ENCODE results near the gene LPAR1. TPM values are rescaled to one million over a fixed set of nuclear protein-coding genes. Genes with fewer than 3 reads are reported as not detected.

The LPAR1 gene
- total RNA-seq, 1 experiment from 2014 or later, result 4.9 TPM

DNA sequence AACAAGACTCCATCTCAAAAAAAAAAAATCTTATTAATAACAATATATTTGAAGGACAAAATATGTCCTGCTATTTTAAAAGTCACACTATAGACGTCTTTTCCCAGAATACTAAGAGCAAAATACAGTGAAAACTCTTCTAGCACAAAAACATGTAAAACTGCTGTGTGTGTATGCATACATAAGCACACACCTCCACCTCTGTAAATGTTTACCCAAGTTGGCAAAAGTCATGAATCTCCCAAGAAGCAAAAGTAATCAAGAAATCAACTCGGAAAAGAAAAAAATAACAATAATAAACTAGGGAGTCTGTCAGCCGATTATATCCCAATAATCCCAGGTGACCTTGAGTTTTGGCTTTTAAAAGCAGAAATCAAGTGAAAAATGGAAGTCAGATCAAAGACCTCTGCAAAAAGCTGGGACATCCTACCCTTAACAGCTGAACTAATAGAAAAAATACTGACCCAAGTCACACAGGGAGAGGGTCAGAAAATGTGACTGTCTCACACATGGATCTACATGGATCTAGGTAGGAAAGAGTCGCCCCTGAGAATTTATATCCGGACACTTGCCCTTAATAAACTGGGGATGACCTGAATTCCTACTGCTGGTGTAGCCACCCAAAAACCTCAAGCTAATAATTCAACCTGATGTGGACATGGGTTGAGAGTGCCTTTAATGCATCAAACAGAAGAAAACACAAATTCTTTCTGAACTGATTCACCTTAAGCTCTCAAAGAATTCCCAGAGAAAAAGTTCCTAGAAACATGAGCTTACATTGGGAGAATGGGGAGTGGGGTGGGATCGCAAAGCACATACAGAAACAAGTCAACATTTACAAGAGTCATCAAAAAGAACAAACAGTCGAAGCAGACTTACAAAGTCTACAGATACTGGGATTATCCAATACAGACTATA, 29.9 kb downstream of the LPAR1 start:
- ChIA-PET POLR2A (no interaction called here), CTCF (no interaction called here)
- H3K9me3 Mint-ChIP-seq, result peaks cover 3% of the 10 kb centered on the region
- DNase-seq (ENCODE audit: low spot score) (no peak), ATAC-seq (no peak)
- H3K27ac Mint-ChIP-seq, result no peak overlapping the region
- peaks cover 3% of the 10 kb centered on the region for H3K36me3 Mint-ChIP-seq
- no peak overlapping the region for H3K4me3 Mint-ChIP-seq
- TF ChIP-seq, protein P1, sequence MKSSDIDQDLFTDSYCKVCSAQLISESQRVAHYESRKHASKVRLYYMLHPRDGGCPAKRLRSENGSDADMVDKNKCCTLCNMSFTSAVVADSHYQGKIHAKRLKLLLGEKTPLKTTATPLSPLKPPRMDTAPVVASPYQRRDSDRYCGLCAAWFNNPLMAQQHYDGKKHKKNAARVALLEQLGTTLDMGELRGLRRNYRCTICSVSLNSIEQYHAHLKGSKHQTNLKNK (CRISPR knock-in tag; IDR thresholded peaks at IDR 0.05), result no peak
- TF ChIP-seq, protein P2, sequence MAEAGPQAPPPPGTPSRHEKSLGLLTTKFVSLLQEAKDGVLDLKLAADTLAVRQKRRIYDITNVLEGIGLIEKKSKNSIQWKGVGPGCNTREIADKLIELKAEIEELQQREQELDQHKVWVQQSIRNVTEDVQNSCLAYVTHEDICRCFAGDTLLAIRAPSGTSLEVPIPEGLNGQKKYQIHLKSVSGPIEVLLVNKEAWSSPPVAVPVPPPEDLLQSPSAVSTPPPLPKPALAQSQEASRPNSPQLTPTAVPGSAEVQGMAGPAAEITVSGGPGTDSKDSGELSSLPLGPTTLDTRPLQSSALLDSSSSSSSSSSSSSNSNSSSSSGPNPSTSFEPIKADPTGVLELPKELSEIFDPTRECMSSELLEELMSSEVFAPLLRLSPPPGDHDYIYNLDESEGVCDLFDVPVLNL (CRISPR knock-in tag; IDR thresholded peaks at IDR 0.05; ENCODE audit: borderline replicate concordance, low read depth), result no peak
- TF ChIP-seq TEAD1 (CRISPR knock-in tag; IDR thresholded peaks at IDR 0.05) (no peak), RELA (CRISPR knock-in tag; IDR thresholded peaks at IDR 0.05; ENCODE audit: borderline replicate concordance) (no peak), ZNF423 (CRISPR knock-in tag; IDR thresholded peaks at IDR 0.05) (no peak)
- TF ChIP-seq, protein P3, sequence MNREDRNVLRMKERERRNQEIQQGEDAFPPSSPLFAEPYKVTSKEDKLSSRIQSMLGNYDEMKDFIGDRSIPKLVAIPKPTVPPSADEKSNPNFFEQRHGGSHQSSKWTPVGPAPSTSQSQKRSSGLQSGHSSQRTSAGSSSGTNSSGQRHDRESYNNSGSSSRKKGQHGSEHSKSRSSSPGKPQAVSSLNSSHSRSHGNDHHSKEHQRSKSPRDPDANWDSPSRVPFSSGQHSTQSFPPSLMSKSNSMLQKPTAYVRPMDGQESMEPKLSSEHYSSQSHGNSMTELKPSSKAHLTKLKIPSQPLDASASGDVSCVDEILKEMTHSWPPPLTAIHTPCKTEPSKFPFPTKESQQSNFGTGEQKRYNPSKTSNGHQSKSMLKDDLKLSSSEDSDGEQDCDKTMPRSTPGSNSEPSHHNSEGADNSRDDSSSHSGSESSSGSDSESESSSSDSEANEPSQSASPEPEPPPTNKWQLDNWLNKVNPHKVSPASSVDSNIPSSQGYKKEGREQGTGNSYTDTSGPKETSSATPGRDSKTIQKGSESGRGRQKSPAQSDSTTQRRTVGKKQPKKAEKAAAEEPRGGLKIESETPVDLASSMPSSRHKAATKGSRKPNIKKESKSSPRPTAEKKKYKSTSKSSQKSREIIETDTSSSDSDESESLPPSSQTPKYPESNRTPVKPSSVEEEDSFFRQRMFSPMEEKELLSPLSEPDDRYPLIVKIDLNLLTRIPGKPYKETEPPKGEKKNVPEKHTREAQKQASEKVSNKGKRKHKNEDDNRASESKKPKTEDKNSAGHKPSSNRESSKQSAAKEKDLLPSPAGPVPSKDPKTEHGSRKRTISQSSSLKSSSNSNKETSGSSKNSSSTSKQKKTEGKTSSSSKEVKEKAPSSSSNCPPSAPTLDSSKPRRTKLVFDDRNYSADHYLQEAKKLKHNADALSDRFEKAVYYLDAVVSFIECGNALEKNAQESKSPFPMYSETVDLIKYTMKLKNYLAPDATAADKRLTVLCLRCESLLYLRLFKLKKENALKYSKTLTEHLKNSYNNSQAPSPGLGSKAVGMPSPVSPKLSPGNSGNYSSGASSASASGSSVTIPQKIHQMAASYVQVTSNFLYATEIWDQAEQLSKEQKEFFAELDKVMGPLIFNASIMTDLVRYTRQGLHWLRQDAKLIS (CRISPR knock-in tag; IDR thresholded peaks at IDR 0.05; ENCODE audit: borderline replicate concordance), result no peak
- H3K4me1 Mint-ChIP-seq, result peaks cover 11% of the 10 kb centered on the region
- H3K27me3 Mint-ChIP-seq (ENCODE audit: low read depth), result no peaks in the 10 kb centered on the region

DNA sequence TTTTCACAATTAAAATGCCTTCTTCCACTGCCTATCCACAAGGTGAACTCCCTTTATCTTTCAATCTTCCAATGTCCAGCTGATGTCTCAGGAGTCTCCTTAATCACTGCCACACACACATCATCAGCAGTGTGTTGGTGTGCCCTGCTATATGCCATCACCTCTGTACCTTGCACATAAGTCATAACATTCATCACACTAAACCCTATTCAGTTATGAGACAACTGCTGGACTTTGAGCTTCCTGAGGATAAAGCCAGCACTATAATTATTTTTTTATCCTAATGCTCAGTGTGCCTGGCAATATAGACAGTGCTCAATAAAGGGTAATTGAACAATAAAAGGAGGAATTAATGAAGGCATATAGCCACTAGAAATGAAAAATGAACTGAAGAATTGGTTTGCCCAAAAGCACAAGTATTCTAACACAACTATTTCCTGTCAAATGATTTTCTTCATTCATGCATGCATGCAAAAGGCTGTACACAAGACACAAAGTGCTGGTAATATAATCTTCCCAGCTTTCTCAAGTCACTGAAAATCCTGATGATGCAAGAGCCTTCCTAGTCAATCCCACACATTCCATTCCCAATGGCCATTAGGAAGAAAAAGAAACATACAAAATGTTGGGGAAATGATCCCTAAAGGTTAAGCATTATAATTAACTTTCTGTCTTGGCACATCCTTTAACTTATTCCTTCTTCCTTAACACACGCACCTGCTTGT, 32.4 kb downstream of the LPAR1 start:
- no peaks in the 10 kb centered on the region for H3K27me3 Mint-ChIP-seq (ENCODE audit: low read depth)
- ATAC-seq (no peak), DNase-seq (ENCODE audit: low spot score) (no peak)
- H3K4me1 Mint-ChIP-seq, result peaks cover 13% of the 10 kb centered on the region
- H3K4me3 Mint-ChIP-seq, result no peak overlapping the region
- H3K27ac Mint-ChIP-seq, result no peak overlapping the region; the same call in 1 of the 2 replicates
- peaks cover 3% of the 10 kb centered on the region for H3K36me3 Mint-ChIP-seq
- peaks cover 3% of the 10 kb centered on the region for H3K9me3 Mint-ChIP-seq
- CTCF ChIA-PET, result no interaction called here
- POLR2A ChIA-PET, result no interaction called here
- TF ChIP-seq, protein P4, sequence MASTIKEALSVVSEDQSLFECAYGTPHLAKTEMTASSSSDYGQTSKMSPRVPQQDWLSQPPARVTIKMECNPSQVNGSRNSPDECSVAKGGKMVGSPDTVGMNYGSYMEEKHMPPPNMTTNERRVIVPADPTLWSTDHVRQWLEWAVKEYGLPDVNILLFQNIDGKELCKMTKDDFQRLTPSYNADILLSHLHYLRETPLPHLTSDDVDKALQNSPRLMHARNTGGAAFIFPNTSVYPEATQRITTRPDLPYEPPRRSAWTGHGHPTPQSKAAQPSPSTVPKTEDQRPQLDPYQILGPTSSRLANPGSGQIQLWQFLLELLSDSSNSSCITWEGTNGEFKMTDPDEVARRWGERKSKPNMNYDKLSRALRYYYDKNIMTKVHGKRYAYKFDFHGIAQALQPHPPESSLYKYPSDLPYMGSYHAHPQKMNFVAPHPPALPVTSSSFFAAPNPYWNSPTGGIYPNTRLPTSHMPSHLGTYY (CRISPR knock-in tag; IDR thresholded peaks at IDR 0.05), result no peak
- no peak for TF ChIP-seq FOXP1 (CRISPR knock-in tag; IDR thresholded peaks at IDR 0.05; ENCODE audit: borderline replicate concordance)
- no peak for TF ChIP-seq NR1H2 (CRISPR knock-in tag; IDR thresholded peaks at IDR 0.05)
- no peak for TF ChIP-seq TEAD1 (CRISPR knock-in tag; IDR thresholded peaks at IDR 0.05)
- TF ChIP-seq GRHL2 (CRISPR knock-in tag; IDR thresholded peaks at IDR 0.05; ENCODE audit: insufficient replicate concordance, severe bottlenecking), result no peak
- TF ChIP-seq ZNF121 (CRISPR knock-in tag; IDR thresholded peaks at IDR 0.05), result no peak
- TF ChIP-seq, protein P5, sequence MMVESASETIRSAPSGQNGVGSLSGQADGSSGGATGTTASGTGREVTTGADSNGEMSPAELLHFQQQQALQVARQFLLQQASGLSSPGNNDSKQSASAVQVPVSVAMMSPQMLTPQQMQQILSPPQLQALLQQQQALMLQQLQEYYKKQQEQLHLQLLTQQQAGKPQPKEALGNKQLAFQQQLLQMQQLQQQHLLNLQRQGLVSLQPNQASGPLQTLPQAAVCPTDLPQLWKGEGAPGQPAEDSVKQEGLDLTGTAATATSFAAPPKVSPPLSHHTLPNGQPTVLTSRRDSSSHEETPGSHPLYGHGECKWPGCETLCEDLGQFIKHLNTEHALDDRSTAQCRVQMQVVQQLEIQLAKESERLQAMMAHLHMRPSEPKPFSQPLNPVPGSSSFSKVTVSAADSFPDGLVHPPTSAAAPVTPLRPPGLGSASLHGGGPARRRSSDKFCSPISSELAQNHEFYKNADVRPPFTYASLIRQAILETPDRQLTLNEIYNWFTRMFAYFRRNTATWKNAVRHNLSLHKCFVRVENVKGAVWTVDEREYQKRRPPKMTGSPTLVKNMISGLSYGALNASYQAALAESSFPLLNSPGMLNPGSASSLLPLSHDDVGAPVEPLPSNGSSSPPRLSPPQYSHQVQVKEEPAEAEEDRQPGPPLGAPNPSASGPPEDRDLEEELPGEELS (CRISPR knock-in tag; IDR thresholded peaks at IDR 0.05), result no peak
- TF ChIP-seq RELA (CRISPR knock-in tag; IDR thresholded peaks at IDR 0.05; ENCODE audit: borderline replicate concordance), result no peak
- no peak for TF ChIP-seq ATF1 (CRISPR knock-in tag; IDR thresholded peaks at IDR 0.05)
- TF ChIP-seq EMX1 (CRISPR knock-in tag; IDR thresholded peaks at IDR 0.05), result no peak
- TF ChIP-seq RORB (CRISPR knock-in tag; IDR thresholded peaks at IDR 0.05), result no peak
- TF ChIP-seq SMAD3 (CRISPR knock-in tag; IDR thresholded peaks at IDR 0.05; ENCODE audit: borderline replicate concordance), result no peak
- TF ChIP-seq ESRRA (CRISPR knock-in tag; IDR thresholded peaks at IDR 0.05; ENCODE audit: borderline replicate concordance), result no peak
- TF ChIP-seq TCF7 (CRISPR knock-in tag; IDR thresholded peaks at IDR 0.05; ENCODE audit: low read depth), result no peak
- TF ChIP-seq, protein P6, sequence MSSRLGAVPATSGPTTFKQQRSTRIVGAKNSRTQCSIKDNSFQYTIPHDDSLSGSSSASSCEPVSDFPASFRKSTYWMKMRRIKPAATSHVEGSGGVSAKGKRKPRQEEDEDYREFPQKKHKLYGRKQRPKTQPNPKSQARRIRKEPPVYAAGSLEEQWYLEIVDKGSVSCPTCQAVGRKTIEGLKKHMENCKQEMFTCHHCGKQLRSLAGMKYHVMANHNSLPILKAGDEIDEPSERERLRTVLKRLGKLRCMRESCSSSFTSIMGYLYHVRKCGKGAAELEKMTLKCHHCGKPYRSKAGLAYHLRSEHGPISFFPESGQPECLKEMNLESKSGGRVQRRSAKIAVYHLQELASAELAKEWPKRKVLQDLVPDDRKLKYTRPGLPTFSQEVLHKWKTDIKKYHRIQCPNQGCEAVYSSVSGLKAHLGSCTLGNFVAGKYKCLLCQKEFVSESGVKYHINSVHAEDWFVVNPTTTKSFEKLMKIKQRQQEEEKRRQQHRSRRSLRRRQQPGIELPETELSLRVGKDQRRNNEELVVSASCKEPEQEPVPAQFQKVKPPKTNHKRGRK (CRISPR knock-in tag; IDR thresholded peaks at IDR 0.05; ENCODE audit: borderline replicate concordance), result no peak
- TF ChIP-seq CREB1 (CRISPR knock-in tag; IDR thresholded peaks at IDR 0.05), result no peak
- no peak for TF ChIP-seq ZNF396 (CRISPR knock-in tag; IDR thresholded peaks at IDR 0.05; ENCODE audit: borderline replicate concordance)
- TF ChIP-seq SP1 (CRISPR knock-in tag; conservative IDR thresholded peaks at IDR 0.05), result no peak
- no peak for TF ChIP-seq ZNF317 (CRISPR knock-in tag; IDR thresholded peaks at IDR 0.05; ENCODE audit: borderline replicate concordance, low read depth)
